SK-N-SH (cell line): ENCODE data around the gene CRIM1.

Source experiments
- CHD2 ChIP-seq: fragments of 150-350 bp; IDR thresholded peaks from 2 replicates; pipeline ENCODE4 v1.6.1; 2018; ENCODE audit warnings: low read length; ENCODE audit not compliant: partially characterized antibody
- FOXM1 ChIP-seq: IDR thresholded peaks from 2 replicates; pipeline ENCODE4 v1.4.0; 2012; ENCODE audit warnings: low read depth, mild to moderate bottlenecking
- GATA2 ChIP-seq: sonication (generic); formaldehyde crosslinking; IDR thresholded peaks from 2 replicates; pipeline ENCODE4 v1.5.0; 2020; ENCODE audit warnings: mild to moderate bottlenecking, missing genetic modification reagents
- MAX ChIP-seq: IDR thresholded peaks from 2 replicates; pipeline ENCODE4 v1.4.0; 2012; ENCODE audit warnings: low read depth
- MXI1 ChIP-seq: IDR thresholded peaks from 2 replicates; pipeline ENCODE4 v1.6.1; 2012; ENCODE audit warnings: mild to moderate bottlenecking, low read depth, low read length, improper control_type of control experiment
- POLR2AphosphoS5 ChIP-seq: IDR thresholded peaks from 2 replicates; pipeline ENCODE4 v1.6.1; 2012; ENCODE audit warnings: low read depth, low read length
- TCF12 ChIP-seq: IDR thresholded peaks from 2 replicates; pipeline ENCODE4 v1.4.0; 2012
- TEAD4 ChIP-seq: IDR thresholded peaks from 2 replicates; pipeline ENCODE4 v1.4.0; 2012; ENCODE audit warnings: mild to moderate bottlenecking, borderline replicate concordance; ENCODE audit not compliant: insufficient read depth
- TF ChIP-seq, protein P1 (sequence below): IDR thresholded peaks from 2 replicates; pipeline ENCODE4 v1.6.1; 2012; ENCODE audit warnings: mild to moderate bottlenecking, low read depth, low read length, moderate library complexity
- TF ChIP-seq, protein P2 (sequence below): fragments of 200-600 bp; sonication (generic); IDR thresholded peaks from 2 replicates; pipeline ENCODE4 v1.6.1; 2017; ENCODE audit warnings: antibody characterized with exemption, mild to moderate bottlenecking, moderate library complexity
- TF ChIP-seq, protein P3 (sequence below): IDR thresholded peaks from 2 replicates; pipeline ENCODE4; 2012

GRCh38 chr2:36461039-36461681 is 105.6 kb downstream of the CRIM1 start:
- TF ChIP-seq, protein P1, sequence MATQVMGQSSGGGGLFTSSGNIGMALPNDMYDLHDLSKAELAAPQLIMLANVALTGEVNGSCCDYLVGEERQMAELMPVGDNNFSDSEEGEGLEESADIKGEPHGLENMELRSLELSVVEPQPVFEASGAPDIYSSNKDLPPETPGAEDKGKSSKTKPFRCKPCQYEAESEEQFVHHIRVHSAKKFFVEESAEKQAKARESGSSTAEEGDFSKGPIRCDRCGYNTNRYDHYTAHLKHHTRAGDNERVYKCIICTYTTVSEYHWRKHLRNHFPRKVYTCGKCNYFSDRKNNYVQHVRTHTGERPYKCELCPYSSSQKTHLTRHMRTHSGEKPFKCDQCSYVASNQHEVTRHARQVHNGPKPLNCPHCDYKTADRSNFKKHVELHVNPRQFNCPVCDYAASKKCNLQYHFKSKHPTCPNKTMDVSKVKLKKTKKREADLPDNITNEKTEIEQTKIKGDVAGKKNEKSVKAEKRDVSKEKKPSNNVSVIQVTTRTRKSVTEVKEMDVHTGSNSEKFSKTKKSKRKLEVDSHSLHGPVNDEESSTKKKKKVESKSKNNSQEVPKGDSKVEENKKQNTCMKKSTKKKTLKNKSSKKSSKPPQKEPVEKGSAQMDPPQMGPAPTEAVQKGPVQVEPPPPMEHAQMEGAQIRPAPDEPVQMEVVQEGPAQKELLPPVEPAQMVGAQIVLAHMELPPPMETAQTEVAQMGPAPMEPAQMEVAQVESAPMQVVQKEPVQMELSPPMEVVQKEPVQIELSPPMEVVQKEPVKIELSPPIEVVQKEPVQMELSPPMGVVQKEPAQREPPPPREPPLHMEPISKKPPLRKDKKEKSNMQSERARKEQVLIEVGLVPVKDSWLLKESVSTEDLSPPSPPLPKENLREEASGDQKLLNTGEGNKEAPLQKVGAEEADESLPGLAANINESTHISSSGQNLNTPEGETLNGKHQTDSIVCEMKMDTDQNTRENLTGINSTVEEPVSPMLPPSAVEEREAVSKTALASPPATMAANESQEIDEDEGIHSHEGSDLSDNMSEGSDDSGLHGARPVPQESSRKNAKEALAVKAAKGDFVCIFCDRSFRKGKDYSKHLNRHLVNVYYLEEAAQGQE, result no peak
- no peak for TF ChIP-seq MXI1
- TF ChIP-seq TCF12, result peak; percentile 87
- peak; percentile 73 for TF ChIP-seq POLR2AphosphoS5
- TF ChIP-seq, protein P2, sequence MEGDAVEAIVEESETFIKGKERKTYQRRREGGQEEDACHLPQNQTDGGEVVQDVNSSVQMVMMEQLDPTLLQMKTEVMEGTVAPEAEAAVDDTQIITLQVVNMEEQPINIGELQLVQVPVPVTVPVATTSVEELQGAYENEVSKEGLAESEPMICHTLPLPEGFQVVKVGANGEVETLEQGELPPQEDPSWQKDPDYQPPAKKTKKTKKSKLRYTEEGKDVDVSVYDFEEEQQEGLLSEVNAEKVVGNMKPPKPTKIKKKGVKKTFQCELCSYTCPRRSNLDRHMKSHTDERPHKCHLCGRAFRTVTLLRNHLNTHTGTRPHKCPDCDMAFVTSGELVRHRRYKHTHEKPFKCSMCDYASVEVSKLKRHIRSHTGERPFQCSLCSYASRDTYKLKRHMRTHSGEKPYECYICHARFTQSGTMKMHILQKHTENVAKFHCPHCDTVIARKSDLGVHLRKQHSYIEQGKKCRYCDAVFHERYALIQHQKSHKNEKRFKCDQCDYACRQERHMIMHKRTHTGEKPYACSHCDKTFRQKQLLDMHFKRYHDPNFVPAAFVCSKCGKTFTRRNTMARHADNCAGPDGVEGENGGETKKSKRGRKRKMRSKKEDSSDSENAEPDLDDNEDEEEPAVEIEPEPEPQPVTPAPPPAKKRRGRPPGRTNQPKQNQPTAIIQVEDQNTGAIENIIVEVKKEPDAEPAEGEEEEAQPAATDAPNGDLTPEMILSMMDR, result no peak
- TF ChIP-seq CHD2, result no peak
- TF ChIP-seq, protein P3, sequence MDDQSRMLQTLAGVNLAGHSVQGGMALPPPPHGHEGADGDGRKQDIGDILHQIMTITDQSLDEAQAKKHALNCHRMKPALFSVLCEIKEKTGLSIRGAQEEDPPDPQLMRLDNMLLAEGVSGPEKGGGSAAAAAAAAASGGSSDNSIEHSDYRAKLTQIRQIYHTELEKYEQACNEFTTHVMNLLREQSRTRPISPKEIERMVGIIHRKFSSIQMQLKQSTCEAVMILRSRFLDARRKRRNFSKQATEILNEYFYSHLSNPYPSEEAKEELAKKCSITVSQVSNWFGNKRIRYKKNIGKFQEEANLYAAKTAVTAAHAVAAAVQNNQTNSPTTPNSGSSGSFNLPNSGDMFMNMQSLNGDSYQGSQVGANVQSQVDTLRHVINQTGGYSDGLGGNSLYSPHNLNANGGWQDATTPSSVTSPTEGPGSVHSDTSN, result peak; percentile 77
- TF ChIP-seq FOXM1, result peak; percentile 49; the same call in 1 of the 2 replicates
- TF ChIP-seq GATA2 (CRISPR knock-in tag), result no peak
- peak; percentile 92 for TF ChIP-seq TEAD4
- TF ChIP-seq MAX, result peak; percentile 27; the same call in 1 of the 2 replicates
